Aorta (tissue), 5 donors: ENCODE results near the gene BHLHA15. TPM values are rescaled to one million over a fixed set of nuclear protein-coding genes. Genes with fewer than 3 reads are reported as not detected.
A peak's percentile ranks its signal among the peaks of the same experiment; 100 is the strongest.

Experiments
- ATAC-seq: fragments of 200-7000 bp; cut with Tn5 transposase; one replicate; pipeline ENCODE4 v1.9.1; 2022; ENCODE audit warnings: moderate library complexity; ENCODE audit not compliant: low FRiP score
- DNase-seq, 2 donors: peaks; one replicate each; pipeline ENCODE4 v3.0.0-alpha.2; 2020
- H3K27ac ChIP-seq, 2 donors: one replicate each; pipeline ENCODE4 v1.5.1; 2013; ENCODE audit warnings: low read length in 2 of 2, mild to moderate bottlenecking in 2 of 2, moderate library complexity in 2 of 2, control low read depth in 1 of 2, inconsistent platforms in 1 of 2, low read depth in 1 of 2
- H3K27me3 ChIP-seq, 2 donors: one replicate each; pipeline ENCODE4 v1.6.1; 2013; ENCODE audit warnings: control low read depth in 1 of 2, low read length in 1 of 2, mild to moderate bottlenecking in 1 of 2, moderate library complexity in 1 of 2; ENCODE audit not compliant: insufficient read depth in 2 of 2, control insufficient read depth in 1 of 2
- H3K36me3 ChIP-seq, 2 donors: one replicate each; pipeline ENCODE4 v1.6.1; 2013; ENCODE audit warnings: control low read depth in 1 of 2, low read length in 1 of 2, mild to moderate bottlenecking in 1 of 2; ENCODE audit not compliant: insufficient read depth in 2 of 2, control insufficient read depth in 1 of 2
- H3K4me1 ChIP-seq, 2 donors: one replicate each; pipeline ENCODE4 v1.6.1; 2013; ENCODE audit warnings: low read length in 2 of 2, control low read depth in 1 of 2, mild to moderate bottlenecking in 1 of 2, moderate library complexity in 1 of 2; ENCODE audit not compliant: insufficient read depth in 2 of 2, control insufficient read depth in 1 of 2
- H3K4me3 ChIP-seq, 2 donors: one replicate each; pipeline ENCODE4 v1.5.1; 2013; ENCODE audit warnings: low read length in 2 of 2, control low read depth in 1 of 2, mild to moderate bottlenecking in 1 of 2
- H3K9me3 ChIP-seq: one replicate; pipeline ENCODE4 v1.6.1; 2013; ENCODE audit warnings: mild to moderate bottlenecking, low read length; ENCODE audit not compliant: control insufficient read depth
- WGBS, 2 donors: extraction: QIAGEN DNeasy Blood & Tissue Kit; methylation state at CpG; one replicate each; pipeline ENCODE4 v1.1.7; 2013; 5-methylcytosine and 5-hydroxymethylcytosine counted together
- intact Hi-C, 2 donors: fragments of 100-400 bp; cut with DNase I; formaldehyde crosslinking; loops; one replicate each; pipeline versions ENCODE4 v1.14.2 to v1.15.0; 2022
- long read RNA-seq, 2 donors: library from polyadenylated mRNA; unstranded; transcript quantifications; one replicate each; pipeline ENCODE4 v2.0.0, GENCODE V29; 2020 to 2021
- polyA plus RNA-seq, 2 donors: library from polyadenylated mRNA; stranded (reverse); fragments of 200-250 nt; gene quantifications; one replicate each; pipeline ENCODE4 v1.2.3, GENCODE V29; 2013
- total RNA-seq, 2 donors: library from RNA; stranded (reverse); fragmentation: NEBNext Ultra II Directional; extraction: Animal tissue kit (Norgen Biotek cat#: 25700); gene quantifications; one replicate each; pipeline ENCODE4 v1.2.1, GENCODE V29; 2021
- donor health status: healthy with polysubstance abuse.
- donor health status: Bipolar disorder and iron deficiency.
- donor health status: DM: no; HTN: no; CAD: no.
- donor health status: DM: no; HTN: no; CAD: no.
- donor health status: DM: yes; HTN: yes; CAD: no.

Gene BHLHA15
- total RNA-seq: not detected
- under 1 TPM in 1 of 2 donors, not detected in 1; 0.36 TPM for polyA plus RNA-seq
- long read RNA-seq, donor 1: 0 reads
- long read RNA-seq, donor 2: 0 reads

GRCh38 chr7:98211221-98211675, at the start of gene BHLHA15:
BHLHA15 (plus strand) TSS chr7:98211439; CDS start chr7:98212310, 871 bp downstream.
- intact Hi-C loops: no loop called here
- DNase-seq (peak; percentile 54 to 76), ATAC-seq (no peak)
- H3K27ac ChIP-seq: no peak within 1 kb of the TSS
- H3K27me3 ChIP-seq: no peaks in the 10 kb centered on the region
- no peaks in the 10 kb centered on the region for H3K9me3 ChIP-seq
- 4 to 7% methylated on average over 12 to 45 of the region's 45 CpGs for WGBS, 2 donors
- H3K4me3 ChIP-seq: no peak within 1 kb of the TSS
- peaks cover 0 to under 1% of the 10 kb centered on the region in 2 donors for H3K36me3 ChIP-seq
- no peaks in the 10 kb centered on the region for H3K4me1 ChIP-seq

- no peak overlapping the region for H3K27ac ChIP-seq
- no peaks in the 10 kb centered on the region for H3K27me3 ChIP-seq
- WGBS, 2 donors: 95 to 96% methylated on average over 3 of the region's 3 CpGs
- intact Hi-C loops: loop anchor here in 1 of 2 donors (10.0 kb wide), 1 partner anchor 1048 kb away; the partner anchor contains the start of gene SDHAF3
- H3K4me3 ChIP-seq: no peak overlapping the region
- no peaks in the 10 kb centered on the region for H3K9me3 ChIP-seq
- peaks cover under 1 to 2% of the 10 kb centered on the region in 2 donors for H3K36me3 ChIP-seq
- ATAC-seq (no peak), DNase-seq (no peak)
- no peaks in the 10 kb centered on the region for H3K4me1 ChIP-seq
These were observed 48.5 kb upstream of the BHLHA15 start for GRCh38 chr7:98162758-98163157.

GRCh38 chr7:98163269-98163668, 48.0 kb upstream of the BHLHA15 start:
- 76 to 79% methylated on average over 7 of the region's 7 CpGs for WGBS, 2 donors
- DNase-seq (no peak), ATAC-seq (no peak)
- no peak overlapping the region for H3K27ac ChIP-seq
- H3K27me3 ChIP-seq: no peaks in the 10 kb centered on the region
- H3K4me3 ChIP-seq: no peak overlapping the region
- H3K36me3 ChIP-seq: peaks cover 0 to 2% of the 10 kb centered on the region in 2 donors
- H3K4me1 ChIP-seq: no peaks in the 10 kb centered on the region
- intact Hi-C loops: loop anchor here in 1 of 2 donors (10.0 kb wide), 1 partner anchor 1048 kb away; the partner anchor contains the start of gene SDHAF3
- no peaks in the 10 kb centered on the region for H3K9me3 ChIP-seq

GRCh38 chr7:98163704-98164494, 47.3 kb upstream of the BHLHA15 start:
- Histone ChIP-seq H3K36me3 (peaks cover 0 to 2% of the 10 kb centered on the region in 2 donors), H3K9me3 (no peaks in the 10 kb centered on the region), H3K4me1 (no peaks in the 10 kb centered on the region), H3K27me3 (no peaks in the 10 kb centered on the region), H3K27ac (no peak overlapping the region), H3K4me3 (no peak overlapping the region)
- no peak for ATAC-seq
- WGBS, 2 donors: 42 to 47% methylated on average over 16 of the region's 16 CpGs
- DNase-seq: no peak
- intact Hi-C loops: loop anchor here in 1 of 2 donors (10.0 kb wide), 1 partner anchor 1049 kb away; the partner anchor contains the start of gene SDHAF3

GRCh38 chr7:98165827-98166667, 45.2 kb upstream of the BHLHA15 start:
- no peaks in the 10 kb centered on the region for H3K9me3 ChIP-seq
- H3K36me3 ChIP-seq: no peaks in the 10 kb centered on the region
- DNase-seq (peak in 1 of 2 donors; percentile 62), ATAC-seq (peak; percentile 45)
- no peaks in the 10 kb centered on the region for H3K27me3 ChIP-seq
- H3K4me3 ChIP-seq: no peak overlapping the region
- intact Hi-C loops: loop anchor here (2.0 to 10.0 kb wide), 4 partner anchors 59 to 1051 kb away; partner anchors contain the start of genes LMTK2 (in 1 of the 2) and SDHAF3 (in 1 of the 2)
- 63 to 67% methylated on average over 18 of the region's 18 CpGs for WGBS, 2 donors
- H3K27ac ChIP-seq: no peak overlapping the region
- H3K4me1 ChIP-seq: no peaks in the 10 kb centered on the region

- 77 to 85% methylated on average over 2 of the region's 2 CpGs for WGBS, 2 donors
- no peaks in the 10 kb centered on the region for H3K27me3 ChIP-seq
- H3K9me3 ChIP-seq: no peaks in the 10 kb centered on the region
- H3K36me3 ChIP-seq: no peaks in the 10 kb centered on the region
- no peak overlapping the region for H3K27ac ChIP-seq
- no peaks in the 10 kb centered on the region for H3K4me1 ChIP-seq
- DNase-seq (no peak), ATAC-seq (no peak)
- no peak overlapping the region for H3K4me3 ChIP-seq
- intact Hi-C loops: loop anchor here (2.0 to 10.0 kb wide), 4 partner anchors 59 to 1052 kb away; partner anchors contain the start of genes LMTK2 (in 1 of the 2) and SDHAF3 (in 1 of the 2)
These were observed 44.6 kb upstream of the BHLHA15 start for GRCh38 chr7:98166668-98166970.

GRCh38 chr7:98167653-98168052, 43.6 kb upstream of the BHLHA15 start:
- no peak for DNase-seq
- WGBS, 2 donors: 88 to 93% methylated on average over 15 of the region's 15 CpGs
- Histone ChIP-seq H3K36me3 (no peaks in the 10 kb centered on the region), H3K27me3 (no peaks in the 10 kb centered on the region), H3K27ac (no peak overlapping the region), H3K9me3 (no peaks in the 10 kb centered on the region), H3K4me3 (no peak overlapping the region), H3K4me1 (no peaks in the 10 kb centered on the region)
- ATAC-seq: no peak
- intact Hi-C loops: loop anchor here (2.0 to 10.0 kb wide), 5 partner anchors 60 to 1053 kb away; partner anchors contain the start of genes LMTK2 (in 2 of the 2) and SDHAF3 (in 1 of the 2)

GRCh38 chr7:98168181-98168903, 42.9 kb upstream of the BHLHA15 start:
- peak; percentile 71 for ATAC-seq
- intact Hi-C loops: loop anchor here (2.0 to 10.0 kb wide), 4 partner anchors 61 to 1054 kb away; partner anchors contain the start of genes LMTK2 (in 2 of the 2) and SDHAF3 (in 1 of the 2)
- peak in 1 of 2 donors; percentile 61 for DNase-seq
- Histone ChIP-seq H3K36me3 (no peaks in the 10 kb centered on the region), H3K27me3 (no peaks in the 10 kb centered on the region), H3K9me3 (no peaks in the 10 kb centered on the region), H3K27ac (no peak overlapping the region), H3K4me1 (no peaks in the 10 kb centered on the region), H3K4me3 (no peak overlapping the region)
- 63% methylated on average over 17 of the region's 17 CpGs for WGBS, 2 donors
